K562 (cell line): ENCODE results near the gene ELMO1. TPM values are rescaled to one million over a fixed set of nuclear protein-coding genes. Genes with fewer than 3 reads are reported as not detected.

Experiments used
- ATAC-seq: fragments of 200-7000 bp; cut with Tn5 transposase; 3 replicates; pipeline ENCODE4 v1.9.1; 2020; ENCODE audit warnings: moderate library complexity
- BruUV-seq: library from RNA; stranded (reverse); fragments of 400-500 nt; replicated peaks from 2 replicates; lab custom pipeline; 2021; lab: Mats Ljungman, UMichigan
- CTCF ChIA-PET: fragments of 300-600 bp; formaldehyde crosslinking; extraction: SDS; loops from one replicate; lab custom pipeline; 2021; ENCODE audit warnings: low intra/inter-chr PET ratio; lab: Yijun Ruan, JAX
- POLR2A ChIA-PET: fragments of 300-600, 350-650 bp; sonication (Branson Sonifier 250); formaldehyde crosslinking; extraction: SDS; loops from one replicate; lab custom pipeline; 2021; ENCODE audit warnings: antibody characterized with exemption, inconsistent platforms; lab: Yijun Ruan, JAX
- DNase-seq, 4 experiments: peaks; one replicate each; pipeline versions ENCODE4 v3.0.0 to v3.0.0-alpha.2; 2011 to 2018; ENCODE audit warnings: low spot score in 3 of 4, mixed read lengths in 3 of 4; ENCODE audit errors: extremely low read depth in 1 of 4
- FAIRE-seq: peaks from 2 replicates; lab custom pipeline; 2011; peaks lifted over from hg19 to GRCh38; lab: Jason Lieb, UNC
- H2AFZ ChIP-seq: 2 replicates; pipeline ENCODE4 v1.6.0; 2011; ENCODE audit warnings: low read depth, low read length, control low read depth, inconsistent platforms
- H3K27ac ChIP-seq: fragments of 200-600 bp; 3 replicates; pipeline ENCODE4 v1.8.0; 2011; ENCODE audit warnings: low read depth, mild to moderate bottlenecking, control low read depth, inconsistent platforms, low read length, moderate library complexity, mixed read lengths; ENCODE audit errors: extremely low read depth
- H3K27me3 ChIP-seq, 2 experiments: fragments of 300-600 bp in 1 of 2; 2 replicates in 1 of 2; 3 replicates in 1 of 2; pipeline versions ENCODE4 v1.6.0 to v1.8.0; 2011; ENCODE audit warnings: inconsistent platforms in 2 of 2, low read length in 2 of 2, mild to moderate bottlenecking in 1 of 2, mixed read lengths in 1 of 2, moderate library complexity in 1 of 2; ENCODE audit not compliant: control insufficient read depth in 2 of 2, insufficient read depth in 2 of 2
- H3K36me3 ChIP-seq: fragments of 300-600 bp; 3 replicates; pipeline ENCODE4 v1.8.0; 2011; ENCODE audit warnings: mild to moderate bottlenecking, low read length, inconsistent platforms; ENCODE audit not compliant: control insufficient read depth, insufficient read depth
- H3K4me1 ChIP-seq, 2 experiments: fragments of 200-600 bp in 1 of 2; replicated peaks in 1 of 2; 2 replicates in 1 of 2; 3 replicates in 1 of 2; pipeline versions ENCODE4 v1.5.1 to v1.8.0; 2011; ENCODE audit warnings: inconsistent platforms in 2 of 2, low read length in 2 of 2, mild to moderate bottlenecking in 1 of 2, mixed read lengths in 1 of 2, moderate library complexity in 1 of 2; ENCODE audit not compliant: control insufficient read depth in 2 of 2, insufficient read depth in 2 of 2
- H3K4me2 ChIP-seq: 2 replicates; pipeline ENCODE4 v1.6.1; 2011; ENCODE audit warnings: low read length, control low read depth, inconsistent platforms, mixed read lengths; ENCODE audit not compliant: insufficient read depth
- H3K4me3 ChIP-seq: fragments of 200-600 bp; sonication (generic), shearing (Covaris generic); 2 replicates; pipeline ENCODE4 v1.5.1; 2016; ENCODE audit warnings: control low read depth, inconsistent platforms
- H3K79me2 ChIP-seq: fragments of 200-600 bp; 3 replicates; pipeline ENCODE4 v1.8.0; 2011; ENCODE audit warnings: low read length, inconsistent platforms; ENCODE audit not compliant: control insufficient read depth, insufficient read depth
- H3K9ac ChIP-seq, 2 experiments: 2 replicates each; pipeline versions ENCODE4 v1.6.0 to v1.6.1; 2011; ENCODE audit warnings: low read depth in 2 of 2, low read length in 2 of 2, control low read depth in 1 of 2, inconsistent platforms in 1 of 2, mild to moderate bottlenecking in 1 of 2, mixed read lengths in 1 of 2; ENCODE audit not compliant: insufficient read depth in 1 of 2
- H3K9me1 ChIP-seq: one replicate; pipeline ENCODE4 v1.6.0; 2011; ENCODE audit warnings: inconsistent platforms, mild to moderate bottlenecking, low read length, moderate library complexity; ENCODE audit not compliant: control insufficient read depth, insufficient read depth
- H3K9me3 ChIP-seq: replicated peaks from 2 replicates; pipeline ENCODE4 v1.5.1; 2011; ENCODE audit warnings: low read depth, low read length, inconsistent platforms; ENCODE audit not compliant: control insufficient read depth, insufficient read depth
- H4K20me1 ChIP-seq: replicated peaks from 2 replicates; pipeline ENCODE4 v1.6.1; 2011; ENCODE audit warnings: low read length, inconsistent platforms, mixed read lengths; ENCODE audit not compliant: control insufficient read depth, insufficient read depth
- BCLAF1 ChIP-seq, 2 experiments: fragments of 450-650 bp in 1 of 2; IDR thresholded peaks; 2 replicates each; pipeline ENCODE4 v1.6.1; 2011 to 2017; ENCODE audit warnings: low read depth in 2 of 2, antibody characterized with exemption in 1 of 2, borderline replicate concordance in 1 of 2, low read length in 1 of 2, mild to moderate bottlenecking in 1 of 2, mixed read lengths in 1 of 2; ENCODE audit not compliant: control insufficient read depth in 1 of 2
- BHLHE40 ChIP-seq: IDR thresholded peaks from 2 replicates; pipeline ENCODE4 v1.6.1; 2011; ENCODE audit warnings: low read length, improper control_type of control experiment
- DNMT1 ChIP-seq: fragments of 450-650 bp; IDR thresholded peaks from 2 replicates; pipeline ENCODE4 v1.6.1; 2016; ENCODE audit warnings: antibody characterized with exemption, mild to moderate bottlenecking
- ETV5 ChIP-seq: sonication (generic); formaldehyde crosslinking; IDR thresholded peaks from 2 replicates; pipeline ENCODE4 v1.4.0; 2020; ENCODE audit warnings: low read depth, mild to moderate bottlenecking, missing genetic modification reagents
- HNRNPH1 ChIP-seq: fragments of 200-400 bp; formaldehyde crosslinking; optimal IDR thresholded peaks from 2 replicates; pipeline ENCODE3; 2017; ENCODE audit warnings: low read depth, mild to moderate bottlenecking, low read length, moderate library complexity
- IRF2 ChIP-seq: sonication (generic); formaldehyde crosslinking; IDR thresholded peaks from 2 replicates; pipeline ENCODE4 v1.8.1; 2022; ENCODE audit warnings: mild to moderate bottlenecking, missing genetic modification reagents
- MBD2 ChIP-seq: sonication (generic); IDR thresholded peaks from 2 replicates; pipeline ENCODE4 v1.6.1; 2016; ENCODE audit warnings: low read depth, borderline replicate concordance
- NUFIP1 ChIP-seq: fragments of 450-650 bp; IDR thresholded peaks from 2 replicates; pipeline ENCODE4 v1.6.1; 2018; ENCODE audit not compliant: partially characterized antibody
- PHB ChIP-seq: fragments of 250-450 bp; sonication (Bioruptor Pico); IDR thresholded peaks from 2 replicates; pipeline ENCODE4 v1.5.0; 2021
- SMARCE1 ChIP-seq: fragments of 450-650 bp; IDR thresholded peaks from 2 replicates; pipeline ENCODE4 v1.7.1; 2016; ENCODE audit warnings: mild to moderate bottlenecking
- TAF1 ChIP-seq: IDR thresholded peaks from 2 replicates; pipeline ENCODE4 v1.6.1; 2011; ENCODE audit warnings: mild to moderate bottlenecking, low read length, moderate library complexity; ENCODE audit not compliant: insufficient read depth, control insufficient read depth, severe bottlenecking; ENCODE audit errors: extremely low read depth
- TCF15 ChIP-seq: fragments of 250-450 bp; sonication (Bioruptor Pico); IDR thresholded peaks from 2 replicates; pipeline ENCODE4 v1.8.0; 2022; ENCODE audit warnings: moderate library complexity, mild to moderate bottlenecking, inconsistent platforms
- TCFL5 ChIP-seq: fragments of 250-450 bp; sonication (Bioruptor Pico); conservative IDR thresholded peaks from 2 replicates; pipeline ENCODE4 v1.6.1; 2021; ENCODE audit warnings: mild to moderate bottlenecking, moderate library complexity, matching md5 sums
- TFE3 ChIP-seq: fragments of 450-650 bp; formaldehyde crosslinking; IDR thresholded peaks from 2 replicates; pipeline ENCODE4 v1.4.0; 2020; ENCODE audit warnings: mild to moderate bottlenecking, mixed read lengths
- ZBTB5 ChIP-seq: fragments of 450-650 bp; IDR thresholded peaks from 2 replicates; pipeline ENCODE4 v1.6.1; 2017; ENCODE audit warnings: antibody characterized with exemption
- ZNF197 ChIP-seq: fragments of 200-800 bp; sonication (Bioruptor generic); IDR thresholded peaks from 2 replicates; pipeline ENCODE4 v1.6.1; 2016; ENCODE audit warnings: low read depth, missing genetic modification characterization, missing compliant biosample characterization
- ZNF311 ChIP-seq: fragments of 250-450 bp; sonication (Bioruptor Pico); IDR thresholded peaks from 2 replicates; pipeline ENCODE4 v1.4.0; 2020; ENCODE audit warnings: mild to moderate bottlenecking, moderate library complexity
- ZNF41 ChIP-seq: fragments of 250-450 bp; sonication (Bioruptor Pico); conservative IDR thresholded peaks from 2 replicates; pipeline ENCODE4 v1.4.0; 2020; ENCODE audit warnings: mild to moderate bottlenecking
- WGBS: fragments of 100-300 bp; shearing (Covaris generic); methylation state at CpG from one replicate; pipeline ENCODE4 v1.1.6; 2016; ENCODE audit warnings: low coverage, mixed read lengths; ENCODE audit not compliant: insufficient coverage; ENCODE audit errors: missing lambda C conversion rate; 5-methylcytosine and 5-hydroxymethylcytosine counted together
- in situ Hi-C: fragments of 300-500 bp; cut with MboI; formaldehyde crosslinking; loops from 4 replicates; pipeline ENCODE4 v1.15.0; 2018; ENCODE audit warnings: inconsistent platforms, mixed read lengths
- intact Hi-C: fragments of 100-400 bp; cut with micrococcal nuclease; formaldehyde crosslinking; loops from 2 replicates; pipeline ENCODE4 v1.14.2; 2022
- polyA plus RNA-seq, 8 experiments: library from polyadenylated mRNA; depleted of rRNA in 4 of 8; stranded (reverse) in 5 of 8; unstranded in 3 of 8; fragments of >200 nt; fragmentation: Nextera tagmentation in 2 of 8; fragmentation: Illumina TruSeq in 1 of 8; extraction: Ambion mirVana in 2 of 8; extraction: Trizol in 1 of 8; gene quantifications; 2 replicates each; pipeline versions ENCODE4 v1.2.1 to v1.2.3, GENCODE V29; 2011 to 2014; ENCODE audit warnings: inconsistent platforms in 1 of 8, missing spikeins in 1 of 8
- total RNA-seq, 7 experiments: library from RNA; depleted of rRNA in 6 of 7; stranded (reverse); fragments of >200 nt in 6 of 7; fragmentation: Illumina TruSeq in 2 of 7; extraction: Trizol in 2 of 7; gene quantifications; 2 replicates each; pipeline versions ENCODE4 v1.2.1 to v1.2.3, GENCODE V29; 2011 to 2021; ENCODE audit warnings: low replicate concordance in 1 of 7

ELMO1 gene
- total and polyA plus RNA-seq, 9 of the 15 experiments (the other 6 are each of a cell fraction or from before 2014, with no cell fraction given) = 0.36 to 7.2 (median 3.6) TPM

GRCh38 chr7:37482953-37483352, 34.3 kb upstream of the ELMO1 start:
- Histone ChIP-seq H3K4me3 (no peak overlapping the region), H3K27me3 (no peaks in the 10 kb centered on the region), H3K36me3 (no peaks in the 10 kb centered on the region), H3K9me1 (no peaks in the 10 kb centered on the region), H3K27ac (no peak overlapping the region), H3K4me1 (no peaks in the 10 kb centered on the region), H2AFZ (no peak overlapping the region), H3K79me2 (no peaks in the 10 kb centered on the region), H3K4me2 (no peak overlapping the region), H3K9ac (no peak overlapping the region), H4K20me1 (no peaks in the 10 kb centered on the region), H3K9me3 (no peaks in the 10 kb centered on the region; the same call in 1 of the 2 replicates)
- ChIA-PET POLR2A (no interaction called here), CTCF (no interaction called here)
- FAIRE-seq (no peak), DNase-seq (no peak), ATAC-seq (no peak)
- no TSS peak for BruUV-seq
- in situ Hi-C loops (no loop called here), intact Hi-C loops (no loop called here)
- 8% methylated on average over 2 of the region's 2 CpGs for WGBS
- TF ChIP-seq MBD2 (no peak), PHB (CRISPR knock-in tag) (no peak), ZNF197 (CRISPR knock-in tag) (no peak), BHLHE40 (no peak), TCFL5 (CRISPR knock-in tag) (no peak), NUFIP1 (no peak), BCLAF1 (IDR thresholded peaks at IDR 0.05; ENCODE audit: borderline replicate concordance in 1 of 2, control insufficient read depth in 1 of 2, low read depth in 2 of 2, low read length in 1 of 2) (no peak), SMARCE1 (no peak), IRF2 (CRISPR knock-in tag) (no peak), ZNF41 (CRISPR knock-in tag) (no peak), HNRNPH1 (no peak), ETV5 (CRISPR knock-in tag) (no peak), TFE3 (no peak), TAF1 (no peak), ZBTB5 (no peak), ZNF311 (CRISPR knock-in tag) (no peak), DNMT1 (no peak), TCF15 (CRISPR knock-in tag) (no peak)
